HG03066 (cell line): ENCODE data around the gene CDH12.

Experiments
- ATAC-seq: cut with Tn5 transposase; IDR thresholded peaks from one replicate; pipeline ENCODE4 v1.9.1; 2021; ENCODE audit warnings: low read depth; ENCODE audit not compliant: unreplicated experiment

Gene CDH12

GRCh38 chr5:21802100-21802499, 1051.0 kb downstream of the CDH12 start:
- no peak for ATAC-seq

- ATAC-seq = no peak
Observed at GRCh38 chr5:21792748-21793147, 1060.4 kb downstream of the CDH12 start.

GRCh38 chr5:21791304-21791703, 1061.8 kb downstream of the CDH12 start:
- ATAC-seq = no peak

GRCh38 chr5:21784487-21784886, 1068.7 kb downstream of the CDH12 start:
- ATAC-seq = no peak

GRCh38 chr5:21783074-21783679, 1070.0 kb downstream of the CDH12 start:
- no peak for ATAC-seq

GRCh38 chr5:21776466-21776865, 1076.7 kb downstream of the CDH12 start:
- ATAC-seq = no peak

- no peak for ATAC-seq
Observed at GRCh38 chr5:21774801-21775200, 1078.3 kb downstream of the CDH12 start.

GRCh38 chr5:21774281-21774680, 1078.9 kb downstream of the CDH12 start:
- ATAC-seq = no peak

- no peak for ATAC-seq
Observed at GRCh38 chr5:21773456-21773855, 1079.7 kb downstream of the CDH12 start.

GRCh38 chr5:21765406-21765805, 1087.7 kb downstream of the CDH12 start:
- ATAC-seq = no peak

- no peak for ATAC-seq
Observed at GRCh38 chr5:21739096-21739495, 1114.0 kb downstream of the CDH12 start.

- ATAC-seq = no peak
Observed at GRCh38 chr5:21723500-21723899, 1129.6 kb downstream of the CDH12 start.

- no peak for ATAC-seq
Observed at GRCh38 chr5:21711866-21712758, 1141.0 kb downstream of the CDH12 start.

- ATAC-seq = no peak
Observed at GRCh38 chr5:21709770-21710169, 1143.4 kb downstream of the CDH12 start.

- ATAC-seq = no peak
Observed at GRCh38 chr5:21704974-21705668, 1148.0 kb downstream of the CDH12 start.

GRCh38 chr5:21701317-21701716, 1151.8 kb downstream of the CDH12 start:
- ATAC-seq = no peak
